Caki2 (cell line): ENCODE data around the gene SMIM41. TPM values are rescaled to one million over a fixed set of nuclear protein-coding genes. Genes with fewer than 3 reads are reported as not detected.
A peak's percentile ranks its signal among the peaks of the same experiment; 100 is the strongest.

Source experiments
- DNase-seq: peaks from one replicate; pipeline ENCODE4 v3.0.0-alpha.2; 2015; ENCODE audit warnings: low read depth
- in situ Hi-C: cut with HindIII; loops from 2 replicates; pipeline ENCODE4 v1.10.0; 2016; ENCODE audit warnings: low sequenced_read_pairs, low pct_unique_long_range_greater_than_20kb, mixed read lengths
- total RNA-seq: library from RNA; depleted of rRNA; stranded (reverse); fragments of >200 nt; shearing (Covaris generic); gene quantifications from 2 replicates; pipeline ENCODE4 v1.2.3, GENCODE V29; 2014; ENCODE audit warnings: low replicate concordance; rRNA removed

Gene SMIM41
- total RNA-seq, 1 experiment from 2014 or later, result not detected

DNA sequence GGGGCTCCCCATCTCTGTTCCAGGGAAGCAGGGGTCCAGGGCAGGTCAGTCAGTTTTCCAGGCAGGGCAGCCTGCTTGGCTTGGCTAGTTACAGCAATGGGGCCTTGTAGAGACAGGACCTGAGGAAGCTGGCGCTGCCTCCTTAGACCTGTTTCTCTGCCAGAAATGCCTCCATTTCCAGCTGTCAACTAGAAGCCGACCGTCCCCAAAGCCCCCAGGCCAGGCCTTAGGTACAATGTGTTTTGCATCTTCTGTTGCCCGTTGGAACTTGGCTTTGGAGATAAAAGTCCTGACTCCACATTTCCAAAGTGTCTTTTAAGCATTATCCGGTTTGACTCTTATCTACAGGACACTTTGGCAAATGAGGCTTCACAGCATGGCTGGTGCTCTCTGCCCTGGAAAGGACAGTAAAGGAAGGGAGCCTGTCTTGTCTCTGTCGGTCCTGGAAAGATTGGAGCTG, 69.7 kb downstream of the SMIM41 start:
- peak; percentile 38 for DNase-seq
- in situ Hi-C loops, result no loop called here

DNA sequence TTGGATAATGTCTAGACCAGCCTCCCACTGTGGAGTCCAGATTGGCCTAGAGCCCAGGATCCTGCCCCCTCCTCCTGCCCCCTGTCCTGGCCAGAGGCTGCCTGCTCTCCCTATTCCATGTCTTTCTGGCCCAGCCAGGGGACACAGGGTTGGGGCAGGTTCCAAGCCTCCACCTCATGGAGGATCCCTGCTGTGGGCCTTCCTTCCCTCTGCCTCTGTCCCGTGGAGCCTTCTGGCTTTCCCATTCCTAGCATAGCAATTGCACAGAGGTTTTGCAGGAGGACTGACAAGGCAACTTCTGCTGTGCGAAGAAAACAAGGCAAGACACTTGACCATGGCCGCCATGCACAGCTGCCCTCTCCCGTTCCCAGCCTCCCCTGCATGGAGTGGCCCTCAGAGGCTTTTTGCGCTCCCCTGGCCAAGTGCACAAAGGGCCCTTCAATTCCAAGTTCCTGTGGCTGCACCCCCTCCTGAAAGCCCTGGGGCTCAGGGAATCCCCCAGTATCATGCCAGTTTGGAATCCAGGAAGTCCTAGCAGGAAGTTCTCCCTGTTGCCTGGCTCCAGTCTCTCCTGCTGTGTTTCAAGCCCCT, 70.2 kb downstream of the SMIM41 start:
- no peak for DNase-seq
- in situ Hi-C loops, result no loop called here

DNA sequence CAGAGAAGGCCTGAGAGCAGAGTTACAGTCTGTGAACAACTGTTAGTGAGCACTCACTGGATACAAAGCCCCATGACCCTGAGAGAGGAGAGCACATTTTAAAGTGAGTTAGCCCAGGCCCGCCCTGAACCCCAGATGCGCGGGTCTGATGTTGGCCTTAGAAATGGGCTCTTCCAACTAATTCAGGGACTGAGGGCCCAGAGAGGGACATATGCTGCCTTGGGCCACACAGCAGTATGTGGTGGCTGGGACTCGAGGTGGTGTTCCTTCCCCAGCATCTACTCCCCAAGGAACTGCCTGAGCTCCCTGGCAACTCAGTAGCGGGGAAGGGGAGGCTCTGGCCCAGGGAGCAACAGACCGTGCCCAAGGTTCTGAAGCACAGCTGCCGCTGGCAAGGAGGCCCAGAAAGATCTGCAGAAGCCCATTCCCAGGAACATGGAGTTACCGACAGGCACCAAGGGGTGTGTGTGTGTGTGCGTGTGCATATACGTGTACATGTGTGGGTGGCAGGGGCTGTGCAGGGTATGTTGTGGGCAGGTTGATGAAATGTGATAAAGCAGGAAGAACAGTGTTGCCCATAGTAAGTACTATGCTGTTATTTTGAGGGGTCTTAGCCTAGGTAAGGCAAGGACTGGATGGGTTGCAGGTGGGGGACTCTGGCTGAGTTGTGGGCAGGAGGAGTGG, 71.8 kb downstream of the SMIM41 start:
- no peak for DNase-seq
- in situ Hi-C loops, result no loop called here

DNA sequence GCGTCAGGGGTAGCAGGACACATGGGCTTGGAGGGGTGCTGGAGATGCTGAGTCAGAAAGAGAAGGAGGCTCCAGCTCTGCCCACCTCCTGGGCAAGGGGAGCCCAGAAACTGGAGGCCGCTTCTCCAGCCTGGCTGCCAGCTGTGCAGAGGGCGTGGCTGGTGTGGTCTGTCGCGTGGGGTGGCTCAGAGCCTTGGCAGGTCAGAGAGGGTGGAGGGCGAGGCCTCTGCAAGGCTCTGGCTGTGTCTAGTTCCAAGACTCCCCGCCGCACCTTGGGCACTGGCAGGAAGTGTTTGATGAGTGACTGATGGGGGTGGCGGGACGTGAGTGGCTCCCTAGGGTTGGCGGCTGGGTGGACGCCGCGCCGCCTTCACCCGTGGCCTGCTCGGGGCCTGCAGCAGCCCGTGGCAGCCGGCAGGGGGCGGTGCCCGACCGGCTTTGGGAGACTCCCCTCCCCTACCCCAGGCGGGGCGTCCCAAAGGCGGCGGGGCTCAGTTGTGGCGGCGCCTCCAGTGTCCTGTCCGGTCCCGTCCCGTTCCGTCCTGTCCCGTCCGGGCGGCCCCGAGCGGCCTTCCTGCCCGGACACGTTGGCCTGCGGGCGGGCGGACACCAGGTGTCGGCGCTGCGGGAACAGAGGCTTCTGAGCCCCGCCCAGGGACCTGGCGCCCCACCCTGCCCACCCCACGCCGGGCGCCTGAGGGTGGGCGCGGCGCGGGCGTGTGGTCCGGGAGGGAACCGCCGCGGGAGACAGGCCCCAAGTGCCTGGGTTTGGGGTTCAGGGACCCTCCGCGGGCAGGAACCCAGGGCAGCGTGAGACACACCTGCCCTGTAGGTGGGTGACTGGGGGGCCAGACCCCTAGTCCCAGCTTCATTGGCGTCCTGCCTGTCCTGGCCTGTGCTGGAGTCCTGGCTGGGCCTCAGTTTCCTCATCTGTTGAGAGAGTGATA, 72.6 kb downstream of the SMIM41 start:
- DNase-seq, result peak; percentile 79
- in situ Hi-C loops, result no loop called here

DNA sequence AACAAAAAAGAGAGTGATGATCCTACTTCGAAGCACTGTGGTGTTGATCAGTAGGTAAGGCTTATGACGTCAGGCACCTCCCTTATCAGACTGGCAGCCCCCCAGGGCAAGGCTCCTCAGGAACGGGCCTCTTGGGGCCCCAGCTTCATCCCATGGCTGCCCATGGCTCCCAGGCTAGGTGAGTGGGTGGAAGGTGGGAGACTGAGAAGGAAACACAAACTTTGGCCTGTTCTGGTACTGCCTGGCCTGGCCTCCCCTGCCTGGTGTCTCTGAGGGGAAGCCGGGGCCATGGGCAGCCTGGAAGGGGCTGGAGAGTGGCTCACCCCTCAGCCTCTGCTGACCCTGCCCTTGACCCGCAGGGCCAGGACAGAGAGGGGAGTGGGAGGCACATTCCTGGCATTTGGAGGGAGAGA, 73.4 kb downstream of the SMIM41 start:
- in situ Hi-C loops, result no loop called here
- DNase-seq, result no peak

DNA sequence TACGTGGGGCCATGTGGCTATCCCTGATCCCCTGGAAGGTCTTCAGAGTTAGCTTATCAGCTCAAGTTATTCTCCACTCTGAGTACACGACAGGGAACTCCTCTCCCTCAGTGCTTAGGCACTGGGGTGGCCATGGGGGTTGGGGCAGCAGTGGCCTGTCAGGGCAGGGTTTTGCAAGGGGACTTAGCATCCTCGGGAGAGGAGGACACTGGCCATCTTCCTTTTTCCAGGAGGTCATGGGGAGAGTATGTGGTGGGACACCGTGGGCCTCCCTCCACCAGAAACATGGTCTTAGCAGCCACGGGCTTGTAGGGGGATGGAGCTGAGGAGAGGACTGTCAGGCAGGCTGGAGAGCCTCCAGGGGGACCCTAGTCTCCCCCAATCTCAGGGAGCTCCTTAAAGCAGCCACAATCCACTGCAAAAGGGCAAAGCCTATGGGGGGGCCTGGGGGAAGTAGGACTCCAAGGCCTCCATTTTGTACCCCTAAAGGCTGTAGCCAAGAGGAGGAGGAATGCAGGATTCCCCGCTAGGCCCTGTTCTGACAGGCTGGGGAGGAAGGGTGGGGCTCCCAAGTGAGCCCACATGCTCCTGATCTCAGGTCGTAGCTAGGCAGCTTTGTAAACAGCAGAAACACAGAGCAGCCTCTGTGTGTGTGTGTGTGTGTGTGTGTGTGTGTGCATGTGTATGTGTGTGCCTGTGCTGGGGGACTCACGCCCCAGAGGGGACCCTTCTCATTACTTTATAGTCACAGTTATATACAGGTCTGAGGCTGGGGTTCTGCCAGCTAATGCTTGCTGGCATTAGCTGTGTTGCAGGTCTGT, 75.8 kb downstream of the SMIM41 start:
- in situ Hi-C loops, result no loop called here
- peak; percentile 64 for DNase-seq

DNA sequence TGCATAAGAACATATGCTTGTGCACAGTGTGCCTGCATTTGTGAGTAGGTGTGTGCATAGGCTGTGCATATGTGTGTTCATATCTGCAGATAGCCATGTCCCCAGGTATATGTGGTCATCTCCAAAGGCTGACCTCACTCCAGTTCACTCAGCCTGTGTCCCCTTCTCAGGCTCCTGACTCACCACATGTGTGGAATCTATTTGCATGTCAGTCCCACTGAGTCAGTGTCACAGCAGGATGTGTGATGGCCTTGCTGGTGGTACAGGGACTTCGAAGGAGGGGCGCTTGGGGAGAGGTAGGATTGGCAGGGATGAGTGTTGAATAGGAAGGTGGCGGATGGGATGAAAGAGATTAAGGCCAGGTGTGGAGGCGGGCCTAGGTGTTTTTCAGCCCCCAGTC, 76.8 kb downstream of the SMIM41 start:
- DNase-seq, result peak; percentile 48
- in situ Hi-C loops, result no loop called here

DNA sequence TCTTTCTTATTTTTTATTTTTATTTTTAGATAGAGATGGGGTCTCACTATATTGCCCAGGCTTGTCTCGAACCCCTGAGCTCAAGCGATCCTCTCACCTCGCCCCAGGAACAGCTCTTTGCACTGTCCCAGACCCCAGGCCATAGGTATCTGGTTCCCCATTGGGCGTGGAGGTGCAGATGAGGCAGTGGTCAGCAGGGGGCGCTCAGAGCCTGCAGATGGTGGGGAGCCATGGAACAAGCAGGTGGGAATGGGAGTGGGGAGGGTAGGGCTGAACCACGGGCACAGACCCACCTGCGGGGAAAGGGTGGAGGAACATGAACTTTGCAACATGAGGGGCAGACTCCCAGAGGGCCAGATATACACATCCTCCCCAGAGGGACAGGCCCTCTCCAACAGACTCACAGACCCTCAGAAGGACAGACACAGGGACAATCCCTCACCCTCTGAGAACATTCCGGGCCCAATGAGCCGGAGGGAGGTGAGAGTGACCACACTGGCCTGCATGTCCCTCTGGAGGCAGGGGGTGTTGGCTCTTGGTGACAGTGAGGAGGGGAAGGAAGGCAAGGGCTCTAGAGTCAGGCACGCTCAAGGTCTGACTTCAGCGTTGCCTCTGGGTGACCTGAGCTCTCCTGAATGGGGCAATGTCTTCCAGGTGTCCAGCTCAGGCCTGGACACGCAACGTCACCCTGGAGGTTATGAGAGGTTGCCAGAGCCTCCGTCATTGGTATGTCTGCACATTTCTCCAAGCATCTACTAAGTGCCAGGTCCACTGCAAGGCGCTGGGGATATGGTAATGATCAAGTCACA, 77.5 kb downstream of the SMIM41 start:
- peak; percentile 66 for DNase-seq
- in situ Hi-C loops, result no loop called here

DNA sequence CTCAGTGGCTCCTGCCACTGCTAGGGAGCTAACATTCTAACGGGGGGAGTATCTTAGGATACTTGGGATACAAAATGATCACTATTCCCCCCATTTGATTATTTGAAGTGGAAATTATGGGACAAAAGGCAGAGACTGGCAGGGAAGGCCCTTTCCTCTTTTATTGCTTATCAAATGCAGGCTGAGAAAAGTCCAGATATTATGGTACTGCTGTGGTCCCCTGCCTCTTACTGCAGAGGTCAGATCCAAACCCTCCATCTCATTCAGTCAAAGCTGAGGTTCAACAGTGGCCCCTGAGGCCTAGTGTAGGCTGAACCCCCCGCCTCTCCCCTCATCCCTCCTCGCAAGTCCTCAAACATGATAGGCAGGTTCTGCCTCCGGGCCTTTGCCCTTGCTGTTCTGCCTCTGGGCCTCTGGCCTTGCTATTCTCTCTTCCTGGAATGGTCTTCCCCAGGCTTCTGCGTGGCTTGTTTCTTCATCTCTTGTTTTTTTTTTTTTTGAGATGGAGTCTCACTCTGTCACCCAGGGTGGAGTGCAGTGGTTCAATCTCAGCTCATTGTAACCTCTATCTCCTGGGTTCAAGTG, 78.2 kb downstream of the SMIM41 start:
- in situ Hi-C loops, result no loop called here
- DNase-seq, result no peak

Other genes starting within 250 kb of the SMIM41 start
- 0.84 and 1.7 TPM in 2 replicates for gene FIGNL2, start 231.0 kb upstream of the SMIM41 start, total RNA-seq
- not detected in 2 replicates for gene ANKRD33, start 191.6 kb upstream of the SMIM41 start, total RNA-seq
- gene ACVRL1, start 172.2 kb upstream of the SMIM41 start, total RNA-seq, result 0.35 and 4.4 TPM in 2 replicates
- gene ACVR1B, start 128.0 kb upstream of the SMIM41 start, total RNA-seq, result 10.5 and 14.2 TPM in 2 replicates
- not detected in 2 replicates for gene TAMALIN, start 72.8 kb upstream of the SMIM41 start, total RNA-seq
- gene NR4A1, start 28.3 kb upstream of the SMIM41 start, total RNA-seq, result 0.07 TPM in 1 of 2 replicates, not detected in the other
- 126 and 183 TPM in 2 replicates for gene ATG101, start 9.7 kb upstream of the SMIM41 start, total RNA-seq
- 31.6 and 33.0 TPM in 2 replicates for gene KRT80, start 112.3 kb downstream of the SMIM41 start, total RNA-seq
- 122 and 152 TPM in 2 replicates for gene KRT7, start 153.5 kb downstream of the SMIM41 start, total RNA-seq
- 8.7 and 14.5 TPM in 2 replicates for gene KRT86, start 194.9 kb downstream of the SMIM41 start, total RNA-seq
- gene KRT81, start 211.8 kb downstream of the SMIM41 start, total RNA-seq, result 3.3 TPM in 1 of 2 replicates, not detected in the other
- gene KRT83, start 241.7 kb downstream of the SMIM41 start, total RNA-seq, result not detected in 2 replicates